GM06990 (cell line): ENCODE data around the gene G6PC3.
"Not testable (repeated sequence)": the region's sequence is repeated elsewhere in the genome, so short reads cannot be mapped to it uniquely, and the experiment has no call there.

Experiments
- DNase-seq: peaks from one replicate; pipeline ENCODE4 v3.0.0-alpha.2; 2011; ENCODE audit not compliant: insufficient read length; ENCODE audit errors: extremely low read depth
- H3K27me3 ChIP-seq: replicated peaks from 2 replicates; pipeline ENCODE4 v1.6.0; 2011; ENCODE audit warnings: low read length; ENCODE audit not compliant: control insufficient read depth, insufficient read depth
- H3K36me3 ChIP-seq: 2 replicates; pipeline ENCODE4 v1.5.1; 2011; ENCODE audit warnings: low read length; ENCODE audit not compliant: control insufficient read depth, insufficient read depth
- H3K4me3 ChIP-seq: replicated peaks from 2 replicates; pipeline ENCODE4 v1.5.1; 2011; ENCODE audit warnings: low read depth, mild to moderate bottlenecking, control low read depth, low read length
- CTCF ChIP-seq: IDR thresholded peaks from 2 replicates; pipeline ENCODE4 v1.5.1; 2011; ENCODE audit warnings: low read length, control low read depth, mild to moderate bottlenecking, inconsistent platforms; ENCODE audit not compliant: insufficient read depth, poor library complexity, severe bottlenecking

The G6PC3 gene

GRCh38 chr17:44070455-44071197 lies at the start of gene G6PC3:
Gene G6PC3 (plus strand): TSS chr17:44070735. CDS start chr17:44070966, 231 bp downstream.
- Histone ChIP-seq H3K36me3 (peaks cover 12% of the 10 kb centered on the region), H3K27me3 (no peaks in the 10 kb centered on the region), H3K4me3 (peak within 1 kb of the TSS; percentile 87)
- DNase-seq: peak; percentile 90
- TF ChIP-seq CTCF: no peak

GRCh38 chr17:44021227-44021626 lies 49.3 kb upstream of the G6PC3 start:
- not testable (repeated sequence) for H3K4me3 ChIP-seq, H3K36me3 ChIP-seq, DNase-seq, H3K27me3 ChIP-seq

GRCh38 chr17:44022246-44022645 lies 48.3 kb upstream of the G6PC3 start:
- Histone ChIP-seq H3K4me3 (no peak overlapping the region), H3K27me3 (no peaks in the 10 kb centered on the region), H3K36me3 (peaks cover 4% of the 10 kb centered on the region)
- no peak for DNase-seq
- no peak for TF ChIP-seq CTCF

- no peak for TF ChIP-seq CTCF
- peaks cover 5% of the 10 kb centered on the region for H3K36me3 ChIP-seq
- no peaks in the 10 kb centered on the region for H3K27me3 ChIP-seq
- no peak overlapping the region for H3K4me3 ChIP-seq
- no peak for DNase-seq
These were observed 46.8 kb upstream of the G6PC3 start for GRCh38 chr17:44023545-44024270.

- DNase-seq: no peak
- no peak for TF ChIP-seq CTCF
- no peaks in the 10 kb centered on the region for H3K27me3 ChIP-seq
- H3K4me3 ChIP-seq: no peak overlapping the region
- H3K36me3 ChIP-seq: peaks cover 7% of the 10 kb centered on the region
These were observed 46.3 kb upstream of the G6PC3 start for GRCh38 chr17:44024271-44024663.

GRCh38 chr17:44024853-44025252 lies 45.7 kb upstream of the G6PC3 start:
- DNase-seq: no peak
- Histone ChIP-seq H3K36me3 (peaks cover 8% of the 10 kb centered on the region), H3K4me3 (no peak overlapping the region), H3K27me3 (no peaks in the 10 kb centered on the region)
- TF ChIP-seq CTCF: no peak
